ENCODE results near the gene CMTR1.

CMTR1 gene

DNA sequence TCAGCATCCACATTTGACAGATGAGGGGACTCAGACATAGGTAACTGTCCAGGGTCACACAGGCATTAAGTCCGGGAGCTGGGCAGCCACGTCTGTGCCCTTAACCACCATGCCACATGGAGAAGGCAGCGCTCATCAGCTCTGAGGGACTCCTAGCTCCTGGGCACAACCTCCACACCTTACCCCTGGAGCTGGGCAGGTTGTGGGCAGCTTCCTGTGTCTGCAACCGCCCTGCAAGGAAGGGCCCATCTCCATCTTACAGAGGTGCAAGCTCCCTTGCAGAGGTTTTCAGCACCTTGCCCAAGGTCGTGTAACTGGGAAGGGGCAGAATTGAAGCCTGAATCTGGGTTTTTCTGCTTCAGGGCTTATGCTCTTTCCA, 58.8 kb downstream of the CMTR1 start:
- H3K4me3 ChIP-seq (ENCODE audit: low read depth, low read length), result no peak overlapping the region
- TF ChIP-seq, protein P1, sequence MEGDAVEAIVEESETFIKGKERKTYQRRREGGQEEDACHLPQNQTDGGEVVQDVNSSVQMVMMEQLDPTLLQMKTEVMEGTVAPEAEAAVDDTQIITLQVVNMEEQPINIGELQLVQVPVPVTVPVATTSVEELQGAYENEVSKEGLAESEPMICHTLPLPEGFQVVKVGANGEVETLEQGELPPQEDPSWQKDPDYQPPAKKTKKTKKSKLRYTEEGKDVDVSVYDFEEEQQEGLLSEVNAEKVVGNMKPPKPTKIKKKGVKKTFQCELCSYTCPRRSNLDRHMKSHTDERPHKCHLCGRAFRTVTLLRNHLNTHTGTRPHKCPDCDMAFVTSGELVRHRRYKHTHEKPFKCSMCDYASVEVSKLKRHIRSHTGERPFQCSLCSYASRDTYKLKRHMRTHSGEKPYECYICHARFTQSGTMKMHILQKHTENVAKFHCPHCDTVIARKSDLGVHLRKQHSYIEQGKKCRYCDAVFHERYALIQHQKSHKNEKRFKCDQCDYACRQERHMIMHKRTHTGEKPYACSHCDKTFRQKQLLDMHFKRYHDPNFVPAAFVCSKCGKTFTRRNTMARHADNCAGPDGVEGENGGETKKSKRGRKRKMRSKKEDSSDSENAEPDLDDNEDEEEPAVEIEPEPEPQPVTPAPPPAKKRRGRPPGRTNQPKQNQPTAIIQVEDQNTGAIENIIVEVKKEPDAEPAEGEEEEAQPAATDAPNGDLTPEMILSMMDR (IDR thresholded peaks at IDR 0.05; ENCODE audit: insufficient read depth, low read depth, low read length, missing control alignments), result no peak
- no peak for DNase-seq (ENCODE audit: low read depth)

DNA sequence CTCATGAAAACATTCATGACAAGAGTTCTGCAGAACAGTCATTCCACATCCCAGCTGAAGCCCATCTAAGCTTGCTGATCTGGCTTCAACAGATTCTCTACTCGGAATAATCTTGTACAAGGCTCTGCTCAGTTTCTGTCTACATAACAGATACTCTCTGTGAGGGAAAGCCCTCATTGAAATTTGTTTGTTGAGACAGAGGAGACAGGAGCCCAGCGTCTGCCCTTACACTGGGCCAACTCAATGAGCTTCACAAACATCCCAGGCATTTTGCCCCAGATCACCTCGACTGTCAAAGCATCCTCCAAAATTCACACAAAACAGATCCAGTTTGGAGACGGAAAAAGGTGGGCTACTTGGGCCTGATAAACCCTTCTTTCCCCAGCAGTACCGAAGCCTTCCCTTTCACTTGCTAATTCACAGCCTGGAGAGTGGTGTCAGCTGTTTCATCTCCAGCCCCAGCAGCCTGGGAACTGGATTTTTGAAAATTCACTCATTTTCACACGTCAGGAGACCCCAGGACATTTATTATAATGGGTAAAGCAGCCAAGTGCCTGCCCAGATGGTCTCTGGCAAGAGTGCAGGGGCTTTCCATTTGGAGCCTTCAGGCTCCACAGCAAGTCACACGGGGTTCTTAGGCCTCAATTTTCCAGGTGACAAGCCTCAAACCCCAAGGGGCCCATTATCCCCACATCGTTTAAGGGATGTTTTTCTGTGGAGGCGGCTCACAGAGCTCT, 59.4 kb downstream of the CMTR1 start:
- DNase-seq (ENCODE audit: low read depth), result peak; percentile 59
- TF ChIP-seq, protein P1 (IDR thresholded peaks at IDR 0.05; ENCODE audit: insufficient read depth, low read depth, low read length, missing control alignments), result no peak
- no peak overlapping the region for H3K4me3 ChIP-seq (ENCODE audit: low read depth, low read length)

DNA sequence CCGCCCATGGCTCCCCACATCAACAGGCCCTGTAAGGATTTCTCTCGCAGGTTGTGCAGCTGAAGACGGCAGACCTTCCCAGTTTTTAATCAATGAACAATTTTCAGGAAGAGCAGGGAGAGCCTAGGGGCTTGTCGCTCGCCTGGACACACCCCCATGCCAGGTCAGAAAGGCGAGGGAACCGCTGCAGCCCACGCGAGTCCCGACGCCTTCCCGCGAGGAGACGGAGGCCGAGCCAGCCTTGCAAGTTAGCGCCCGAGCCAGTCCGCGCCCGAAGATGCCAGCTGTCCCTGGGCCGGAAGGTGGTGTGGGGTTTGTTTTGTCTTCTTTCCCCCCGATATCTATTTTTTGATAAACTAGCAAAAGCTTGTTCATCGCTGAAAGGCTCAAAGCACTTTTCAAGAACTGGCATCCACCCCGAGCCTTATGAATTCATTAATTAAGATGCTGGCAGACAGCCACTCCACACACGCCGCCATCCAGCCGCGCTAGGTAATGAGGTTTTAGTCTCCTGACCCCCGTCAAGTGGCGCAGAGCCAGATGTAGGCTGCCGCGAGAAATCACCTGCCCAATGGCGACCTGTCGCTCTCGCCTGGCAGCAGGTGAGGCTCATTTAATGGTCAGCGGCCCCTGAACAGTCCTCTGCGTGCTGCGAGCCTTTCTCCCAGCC, 60.1 kb downstream of the CMTR1 start:
- DNase-seq (ENCODE audit: low read depth), result no peak

DNA sequence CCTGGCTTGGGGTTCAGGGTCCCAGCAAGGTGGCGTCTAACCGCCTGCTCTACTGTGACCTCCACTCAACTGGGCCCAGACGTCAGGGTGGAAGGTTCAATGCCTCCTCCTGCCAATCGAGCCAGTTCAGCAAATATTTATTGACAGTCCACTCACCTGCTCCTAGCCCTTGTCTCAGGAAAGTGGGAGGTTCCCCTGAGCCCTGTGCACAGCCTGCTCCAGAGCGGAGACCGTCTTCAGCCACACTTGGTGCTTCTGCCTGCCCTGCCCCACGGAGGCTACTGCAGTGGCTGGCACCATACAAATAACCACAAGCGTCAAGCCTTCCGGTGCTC, 60.6 kb downstream of the CMTR1 start:
- DNase-seq (ENCODE audit: low read depth), result no peak
- H3K4me3 ChIP-seq (ENCODE audit: low read depth, low read length), result no peak overlapping the region
- TF ChIP-seq, protein P1 (IDR thresholded peaks at IDR 0.05; ENCODE audit: insufficient read depth, low read depth, low read length, missing control alignments), result no peak

More for the DNA sequence above, 60.1 kb downstream of the CMTR1 start:
- no peak overlapping the region for H3K4me3 ChIP-seq (ENCODE audit: low read depth, low read length)
- TF ChIP-seq, protein P1 (IDR thresholded peaks at IDR 0.05; ENCODE audit: insufficient read depth, low read depth, low read length, missing control alignments), result no peak

DNA sequence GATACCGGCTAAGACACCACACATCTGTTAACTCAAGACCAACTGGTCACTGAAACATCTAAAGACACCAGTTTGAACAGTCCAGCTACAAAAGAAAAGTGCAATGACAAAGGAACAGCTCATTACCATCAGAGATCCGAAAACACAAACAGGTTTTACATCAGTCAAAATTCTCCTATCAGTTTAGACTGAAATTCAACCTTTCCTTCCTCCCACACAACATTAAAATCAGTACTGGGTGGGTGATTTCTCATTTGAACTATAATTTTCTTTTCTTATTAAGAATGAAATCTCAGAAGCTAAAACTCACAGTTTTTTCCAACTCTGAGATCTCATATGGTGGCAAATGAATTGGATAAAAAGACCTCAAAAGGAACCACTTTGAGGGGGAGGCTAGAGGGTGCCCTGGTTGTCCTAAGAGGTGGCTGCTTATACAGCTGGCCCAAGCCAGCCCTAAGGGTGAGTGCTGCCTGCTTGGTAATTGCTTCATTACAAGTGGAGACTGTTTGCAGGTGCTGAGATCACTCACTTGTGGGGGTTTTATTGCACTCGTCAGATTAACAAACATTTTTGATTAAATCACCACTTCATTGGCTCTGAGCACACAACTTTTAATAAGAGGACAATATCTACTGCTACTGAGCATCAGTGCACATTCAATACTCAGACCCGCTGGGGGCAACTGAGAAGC, 62.4 kb downstream of the CMTR1 start:
- DNase-seq (ENCODE audit: low read depth), result peak; percentile 48
- TF ChIP-seq, protein P1 (IDR thresholded peaks at IDR 0.05; ENCODE audit: insufficient read depth, low read depth, low read length, missing control alignments), result no peak

DNA sequence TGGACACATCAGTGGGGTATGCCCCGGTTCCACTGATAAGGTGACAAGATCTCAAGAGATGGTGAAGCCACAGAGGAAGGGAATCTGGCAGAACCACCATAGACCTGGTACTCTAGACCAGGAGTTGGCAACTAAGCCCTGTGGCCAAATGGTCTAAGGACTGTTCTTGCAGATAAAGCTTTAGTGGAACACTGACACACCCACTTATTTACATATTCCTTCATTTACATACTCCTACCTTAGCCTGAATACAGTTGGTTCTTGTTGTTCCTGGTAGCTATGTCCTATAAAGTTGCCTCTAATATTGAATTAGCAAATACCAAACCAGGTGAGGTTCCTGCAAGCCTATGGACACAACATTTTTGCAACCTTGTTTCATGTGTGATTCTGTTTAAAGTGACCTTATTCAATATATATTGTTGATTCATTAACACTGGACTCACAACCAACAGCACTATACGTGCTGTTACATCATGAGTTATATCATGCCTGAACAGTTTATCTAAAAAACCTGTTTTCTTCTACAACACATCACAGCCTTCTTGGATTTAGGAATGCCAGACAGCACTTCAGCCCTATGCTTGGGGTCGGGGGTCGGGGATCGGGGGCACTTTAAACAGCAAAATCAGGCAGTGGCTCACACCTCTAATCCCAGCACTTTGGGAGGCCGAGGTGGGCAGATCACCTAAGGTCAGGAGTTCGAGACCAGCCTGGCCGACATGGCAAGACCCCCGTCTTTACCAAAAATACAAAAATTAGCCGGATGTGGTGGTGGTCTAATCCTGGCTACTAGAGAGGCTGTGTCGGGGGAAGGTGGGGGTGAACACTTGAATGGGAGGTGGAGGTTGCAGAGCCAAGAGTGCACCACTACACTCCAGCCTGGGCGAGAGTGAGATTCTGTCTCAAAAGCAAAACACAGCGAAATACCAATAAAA, 64.2 kb downstream of the CMTR1 start:
- DNase-seq (ENCODE audit: low read depth), result no peak
- H3K4me3 ChIP-seq (ENCODE audit: low read depth, low read length), result peak overlapping the region; percentile 89
- TF ChIP-seq, protein P1 (IDR thresholded peaks at IDR 0.05; ENCODE audit: insufficient read depth, low read depth, low read length, missing control alignments), result no peak

More for the DNA sequence above, 62.4 kb downstream of the CMTR1 start:
- no peak overlapping the region for H3K4me3 ChIP-seq (ENCODE audit: low read depth, low read length)

Data from GM12865 (cell line).